ENCODE measurements around the gene KCNJ12.
A peak's percentile ranks its signal among the peaks of the same experiment; 100 is the strongest.
"Not testable (repeated sequence)": the region's sequence is repeated elsewhere in the genome, so short reads cannot be mapped to it uniquely, and the experiment has no call there.

Gene KCNJ12

GRCh38 chr17:21455761-21456160 lies 79.6 kb downstream of the KCNJ12 start:
- no peak for DNase-seq

GRCh38 chr17:21456449-21456848 lies 80.3 kb downstream of the KCNJ12 start:
- not testable (repeated sequence) for DNase-seq

DNA sequence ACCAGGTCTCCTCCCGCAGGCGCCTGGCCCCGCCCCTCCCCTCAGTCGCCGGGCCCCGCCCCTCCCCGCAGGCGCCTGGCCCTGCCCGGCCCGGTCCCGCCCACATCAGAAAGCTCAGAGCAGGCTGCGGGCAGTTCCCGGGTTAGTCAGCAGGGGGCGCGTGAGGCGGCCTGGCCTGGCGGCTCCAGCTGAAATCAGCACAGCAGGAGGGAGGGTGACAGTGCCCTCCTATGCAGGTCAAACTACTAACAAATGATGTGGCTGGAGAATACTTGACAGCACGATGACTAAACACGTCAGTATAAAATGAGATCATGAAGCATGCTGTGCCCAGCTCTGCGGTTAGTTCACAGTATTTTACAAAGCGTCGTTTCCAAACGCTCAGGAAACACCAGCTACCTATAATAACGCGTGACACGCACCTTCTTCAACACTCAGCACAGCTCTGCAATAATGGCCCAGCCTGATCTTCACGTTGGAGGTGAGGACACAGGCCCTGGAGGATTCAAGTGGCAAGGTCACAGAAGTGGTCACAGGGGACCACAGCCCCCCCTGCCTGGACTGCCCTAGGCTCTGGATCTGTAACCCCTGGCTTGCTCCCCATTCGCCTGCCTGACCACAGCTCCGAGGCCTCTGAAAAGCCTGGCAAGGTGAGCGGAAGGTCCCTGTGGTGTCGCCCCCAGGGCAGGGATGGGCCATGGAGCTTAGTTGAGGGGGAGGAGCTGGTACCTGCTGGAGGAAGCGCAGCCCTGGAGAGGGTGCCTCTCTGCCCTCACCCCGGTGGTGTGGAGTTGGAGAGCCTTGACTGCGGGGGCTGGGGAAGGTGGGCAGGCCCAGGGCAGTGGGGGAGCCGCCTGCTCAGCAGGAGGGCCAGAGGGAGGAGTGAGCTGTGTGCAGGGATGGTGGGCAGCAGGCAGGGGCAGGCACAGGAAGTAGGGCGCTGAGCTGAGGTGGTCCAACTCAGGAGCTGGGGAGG lies 81.2 kb downstream of the KCNJ12 start:
- DNase-seq, result peak; percentile 85

DNA sequence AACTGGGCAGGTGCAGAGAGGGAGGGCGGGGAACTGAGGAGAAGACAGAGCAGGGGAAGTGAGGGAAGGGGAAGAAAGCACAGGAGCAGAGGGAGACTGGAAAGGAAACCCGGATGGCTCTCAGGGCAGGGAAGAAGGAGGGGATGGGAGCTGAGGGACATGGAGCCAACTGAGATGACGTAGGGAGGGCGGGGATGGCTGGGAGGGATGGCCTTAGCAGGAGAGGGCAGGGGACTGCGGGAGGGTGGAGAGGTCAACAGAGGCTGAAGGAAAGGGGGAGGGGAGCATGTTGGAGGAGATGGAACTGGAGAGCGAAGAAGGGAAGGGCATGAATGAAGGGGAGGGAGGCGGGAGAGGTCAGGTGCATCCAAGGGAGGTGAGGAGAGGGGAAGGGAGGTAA lies 81.9 kb downstream of the KCNJ12 start:
- no peak for DNase-seq

DNA sequence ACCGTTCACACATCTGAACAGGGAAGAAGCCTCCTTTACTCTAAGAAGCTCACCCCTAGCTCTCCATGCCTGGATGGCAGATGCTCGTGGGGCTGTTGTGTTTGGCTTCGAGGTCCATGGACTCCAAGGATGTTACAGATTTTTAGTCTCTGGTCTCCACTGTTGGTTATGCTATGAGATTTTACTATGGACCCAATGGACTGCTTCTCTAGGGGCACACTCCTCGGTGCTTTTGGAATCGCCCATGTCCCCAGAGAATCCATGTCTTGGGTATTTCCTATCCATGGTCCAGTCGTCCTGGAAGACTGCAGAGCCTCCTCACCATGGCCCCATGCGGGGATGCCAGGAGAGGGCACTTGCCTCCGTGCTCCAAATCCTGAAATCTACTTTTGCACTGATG lies 83.4 kb downstream of the KCNJ12 start:
- no peak for DNase-seq

- no peak for DNase-seq
These were observed 84.2 kb downstream of the KCNJ12 start for GRCh38 chr17:21460358-21460757.

DNA sequence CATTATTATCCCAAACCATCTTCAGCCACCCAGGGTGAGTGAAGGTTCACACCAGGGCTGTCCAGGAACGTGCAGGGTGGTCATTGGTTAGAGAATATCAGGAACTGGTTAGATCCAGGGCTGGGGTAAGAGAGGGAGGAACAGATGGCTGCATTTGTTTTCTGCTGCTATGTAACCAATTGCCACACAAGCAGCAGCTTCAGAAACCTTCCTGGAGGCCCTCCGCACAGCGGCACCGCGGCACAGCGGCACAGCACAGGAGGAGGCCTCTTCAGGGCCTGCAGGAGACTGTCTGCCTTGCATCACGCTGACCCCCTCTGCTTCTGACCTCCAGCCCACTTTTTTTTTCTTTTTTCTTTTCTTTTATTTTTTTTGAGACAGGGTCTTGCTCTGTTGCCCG lies 86.1 kb downstream of the KCNJ12 start:
- no peak for DNase-seq

DNA sequence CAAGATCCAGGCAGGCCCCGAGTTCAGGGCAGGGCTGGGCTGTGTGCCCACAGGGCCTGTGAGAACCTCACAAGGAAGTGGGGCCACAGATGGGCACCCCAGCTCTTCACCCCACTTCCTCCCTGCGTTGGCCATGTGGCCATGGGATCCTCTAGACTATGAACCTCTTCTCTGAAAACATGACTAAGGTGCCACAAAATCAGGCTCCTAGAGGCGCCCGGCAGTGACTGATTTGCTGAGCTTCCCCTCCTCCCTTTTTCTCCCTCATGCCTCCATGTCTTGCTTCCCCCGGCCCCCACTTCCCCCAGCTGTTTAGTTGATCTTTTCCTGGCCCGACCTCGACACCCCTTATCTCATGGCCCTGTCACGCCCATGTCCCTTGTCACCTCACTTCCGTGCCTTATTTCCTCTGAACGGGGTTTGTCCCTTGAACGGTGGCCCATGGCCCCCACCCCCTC lies 87.1 kb downstream of the KCNJ12 start:
- no peak for DNase-seq

DNA sequence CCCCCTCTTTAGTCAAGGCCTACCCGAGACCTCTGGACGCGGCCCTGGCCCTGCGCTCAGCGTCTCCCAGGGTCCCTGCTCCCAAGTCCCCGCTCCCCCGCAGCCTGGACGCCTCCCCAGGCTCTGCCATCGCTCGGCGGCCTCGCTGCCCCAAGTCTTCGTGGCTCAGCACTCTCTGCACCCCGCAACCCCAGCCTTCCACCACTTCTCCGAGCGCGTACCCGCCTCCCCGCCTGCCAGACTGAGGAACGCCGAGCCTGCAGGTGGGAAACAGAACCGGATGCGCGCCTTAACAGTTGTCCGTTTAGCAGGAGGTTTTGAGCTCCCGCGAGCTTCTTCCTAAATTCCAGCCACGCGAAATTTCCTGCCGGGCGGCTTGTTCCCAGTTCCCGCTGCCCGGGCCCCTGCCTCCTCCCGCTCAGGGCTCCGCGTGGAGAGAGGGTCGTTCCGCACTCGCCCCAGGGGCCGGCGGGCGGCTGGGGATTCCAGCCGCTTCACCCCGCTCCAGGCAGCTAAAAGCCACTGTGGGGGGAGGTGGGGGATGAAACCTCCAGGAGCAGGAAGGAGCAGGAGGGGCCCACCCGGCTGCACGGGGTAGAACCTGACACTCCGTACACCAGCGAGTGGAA lies 87.7 kb downstream of the KCNJ12 start:
- no peak for DNase-seq

DNA sequence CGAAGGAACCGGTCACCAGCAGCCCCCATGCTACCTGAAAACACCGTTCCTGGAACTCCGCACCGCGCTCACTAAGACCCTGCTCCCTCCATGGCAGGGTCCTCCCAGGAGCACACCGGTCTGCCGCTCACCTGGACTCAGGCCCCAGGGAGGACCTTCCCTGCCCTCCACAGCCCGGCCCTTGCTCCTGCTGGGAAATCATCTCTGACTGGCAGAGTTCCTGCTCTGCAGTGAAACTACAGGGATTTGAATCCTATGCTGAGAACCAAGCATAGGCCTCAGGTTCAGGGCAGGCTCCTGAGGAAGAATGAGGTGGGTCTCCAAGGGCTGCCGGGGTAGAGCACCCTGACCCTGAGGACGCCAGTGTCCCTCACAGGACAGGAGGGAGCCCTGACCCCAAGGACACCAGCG lies 88.5 kb downstream of the KCNJ12 start:
- DNase-seq, result no peak

GRCh38 chr17:21466550-21466949 lies 90.4 kb downstream of the KCNJ12 start:
- DNase-seq, result no peak

DNA sequence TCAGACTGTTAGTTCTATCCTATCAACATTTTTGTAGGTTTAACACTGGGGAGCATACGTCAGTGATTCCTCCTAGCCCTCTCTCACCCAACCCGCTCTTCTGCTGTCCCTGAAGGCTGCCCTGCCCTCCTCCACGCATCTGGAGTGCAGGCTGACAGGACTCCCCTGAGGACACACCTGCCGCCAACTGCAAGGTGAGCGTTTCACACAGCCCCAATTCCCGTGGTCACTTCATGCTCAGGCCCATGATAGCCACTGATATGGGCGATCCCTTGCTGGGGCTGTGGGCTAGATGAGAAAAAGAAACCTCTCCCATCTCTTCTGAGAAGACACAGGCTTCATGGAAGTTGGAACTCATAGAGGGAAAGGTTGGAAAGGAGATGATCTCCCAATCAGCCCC lies 91.0 kb downstream of the KCNJ12 start:
- no peak for DNase-seq

- DNase-seq, result no peak
These were observed 91.8 kb downstream of the KCNJ12 start for GRCh38 chr17:21467739-21468490.
